ENCODE results near the gene DDX6. TPM values are rescaled to one million over a fixed set of nuclear protein-coding genes. Genes with fewer than 3 reads are reported as not detected.

Gene DDX6
- total and polyA plus RNA-seq, 10 of the 15 experiments (the other 5 are each of a cell fraction or from before 2014, with no cell fraction given), result 6.6 to 119 (median 48.8) TPM

GRCh38 chr11:118778898-118779297 is 12.1 kb downstream of the DDX6 start (continued):
- TF ChIP-seq NFYA (IDR thresholded peaks at IDR 0.05; ENCODE audit: borderline replicate concordance, low read depth, low read length), result no peak
- TF ChIP-seq FOXK2 (IDR thresholded peaks at IDR 0.05), result no peak
- TF ChIP-seq GABPA (IDR thresholded peaks at IDR 0.05; ENCODE audit: low read depth), result no peak
- TF ChIP-seq CBX5 (IDR thresholded peaks at IDR 0.05; ENCODE audit: low read depth), result no peak
- TF ChIP-seq PAX5 (IDR thresholded peaks at IDR 0.05; ENCODE audit: borderline replicate concordance, low read depth, low read length), result no peak

GRCh38 chr11:118774032-118774431 is 16.9 kb downstream of the DDX6 start:
- ChIA-PET SMC1A (ENCODE audit: uncharacterized antibody, unreplicated experiment) (interaction anchor here (0.8 to 4.1 kb wide), 3 partner anchors 9 to 16 kb away, joined by 3 to 18 read pairs (median 3); no protein-coding TSS in a partner anchor), CTCF (interaction anchor here (0.6 to 2.6 kb wide), 3 partner anchors 12 to 84 kb away, joined by 3 to 8 read pairs (median 5); no protein-coding TSS in a partner anchor), RAD21 (ENCODE audit: unreplicated experiment) (interaction anchor here (0.6 kb wide), 1 partner anchor 17 kb away, joined by 3 read pairs; the partner anchor contains the start of gene DDX6), POLR2A (interaction anchor here (0.6 kb wide), 1 partner anchor 13 kb away, joined by 3 read pairs; no protein-coding TSS in a partner anchor)
- H3K4me2 ChIP-seq (ENCODE audit: control insufficient read depth, insufficient read depth), result no peak overlapping the region
- peaks cover 10 to 47% of the 10 kb centered on the region in 2 experiments for H3K36me3 ChIP-seq (ENCODE audit: control insufficient read depth in 2 of 2, insufficient read depth in 2 of 2, low read length in 1 of 2)
- H3K9me3 ChIP-seq (replicated peaks; ENCODE audit: control insufficient read depth, insufficient read depth, low read length), result no peaks in the 10 kb centered on the region
- TF ChIP-seq USF1 (IDR thresholded peaks at IDR 0.05; ENCODE audit: borderline replicate concordance, extremely low read length, insufficient read depth, low read depth, low read length) (no peak), MEF2A (IDR thresholded peaks at IDR 0.05; ENCODE audit: insufficient read depth, low read depth, low read length) (no peak), MAX (IDR thresholded peaks at IDR 0.05; ENCODE audit: low read depth, low read length) (no peak), HSF1 (IDR thresholded peaks at IDR 0.05; ENCODE audit: low read depth, low read length) (no peak), IKZF1 (conservative IDR thresholded peaks at IDR 0.05) (no peak), SKIL (IDR thresholded peaks at IDR 0.05; ENCODE audit: low read depth, poor library complexity, severe bottlenecking) (no peak), TCF3 (IDR thresholded peaks at IDR 0.05; ENCODE audit: borderline replicate concordance, insufficient read depth, low read depth, low read length) (no peak), E2F8 (IDR thresholded peaks at IDR 0.05; ENCODE audit: low read depth, partially characterized antibody) (no peak), SREBF1 (IDR thresholded peaks at IDR 0.05; ENCODE audit: low read length) (no peak), DPF2 (IDR thresholded peaks at IDR 0.05) (no peak)
- peaks cover 67% of the 10 kb centered on the region for H3K79me2 ChIP-seq (ENCODE audit: control insufficient read depth, insufficient read depth, low read length)
- intact Hi-C loops (cut with micrococcal nuclease; ENCODE audit: unreplicated experiment) (no loop called here), in situ Hi-C loops (cut with MboI) (no loop called here)
- H3K27me3 ChIP-seq (replicated peaks in 1 of 2; ENCODE audit: control insufficient read depth in 2 of 2, insufficient read depth in 2 of 2, low read length in 1 of 2), result no peaks in the 10 kb centered on the region
- H3K4me1 ChIP-seq (ENCODE audit: control insufficient read depth, insufficient read depth, low read length), result no peaks in the 10 kb centered on the region; the same call in 1 of the 2 replicates
- no peak for DNase-seq (ENCODE audit: low read depth, low spot score)
- WGBS (ENCODE audit: insufficient coverage, insufficient replicate concordance, low lambda C conversion rate, missing lambda C conversion rate), result 88% methylated on average over 4 of the region's 4 CpGs
- H3K9ac ChIP-seq (ENCODE audit: control insufficient read depth, insufficient read depth, low read length), result no peak overlapping the region
- no peak overlapping the region for H3K4me3 ChIP-seq
- no peak; the same call in 2 of the 3 replicates for ATAC-seq
- no TSS peak for BruUV-seq (replicated peaks)
- no peak overlapping the region for H3K27ac ChIP-seq (ENCODE audit: control insufficient read depth, insufficient read depth)
- no peak overlapping the region for H2AFZ ChIP-seq (ENCODE audit: control insufficient read depth, low read depth, low read length)
- no peak for FAIRE-seq
- peaks cover 11% of the 10 kb centered on the region; the same call in 1 of the 2 replicates for H4K20me1 ChIP-seq (ENCODE audit: control insufficient read depth, insufficient read depth)
